HG02798 (cell line): ENCODE measurements around the gene LYST.
A peak's percentile ranks its signal among the peaks of the same experiment; 100 is the strongest.

Source experiments
- ATAC-seq: cut with Tn5 transposase; IDR thresholded peaks from one replicate; pipeline ENCODE4 v1.9.1; 2021; ENCODE audit warnings: mild to moderate bottlenecking; ENCODE audit not compliant: unreplicated experiment, poor library complexity

The LYST gene

GRCh38 chr1:235887676-235888075, 21.0 kb upstream of the LYST start:
- ATAC-seq = no peak

GRCh38 chr1:235885655-235886262, 19.1 kb upstream of the LYST start:
- no peak for ATAC-seq

- peak; percentile 24 for ATAC-seq
These were observed 16.7 kb upstream of the LYST start for GRCh38 chr1:235883261-235883927.

- no peak for ATAC-seq
These were observed 16.1 kb upstream of the LYST start for GRCh38 chr1:235882816-235883215.

- no peak for ATAC-seq
These were observed 15.4 kb upstream of the LYST start for GRCh38 chr1:235881930-235882700.

GRCh38 chr1:235878082-235878811, 11.5 kb upstream of the LYST start:
- no peak for ATAC-seq

- peak; percentile 26 for ATAC-seq
These were observed 9.7 kb upstream of the LYST start for GRCh38 chr1:235876402-235876841.

GRCh38 chr1:235875036-235875597, 8.4 kb upstream of the LYST start:
- no peak for ATAC-seq

- ATAC-seq = no peak
These were observed 7.6 kb upstream of the LYST start for GRCh38 chr1:235874261-235874660.

- ATAC-seq = no peak
These were observed 6.9 kb upstream of the LYST start for GRCh38 chr1:235873571-235873970.

- ATAC-seq = no peak
These were observed 6.3 kb upstream of the LYST start for GRCh38 chr1:235873045-235873444.

GRCh38 chr1:235872270-235872669, 5.6 kb upstream of the LYST start:
- ATAC-seq = no peak

- peak; percentile 8 for ATAC-seq
These were observed 1.3 kb upstream of the LYST start for GRCh38 chr1:235867903-235868469.

- ATAC-seq = peak; percentile 85
These were observed 473 bp upstream of the LYST start for GRCh38 chr1:235866913-235867845.

GRCh38 chr1:235865565-235866204, 1.0 kb downstream of the LYST start:
- peak; percentile 0 for ATAC-seq

- ATAC-seq = no peak
These were observed 1.7 kb downstream of the LYST start for GRCh38 chr1:235864931-235865525.

GRCh38 chr1:235864469-235864868, 2.2 kb downstream of the LYST start:
- ATAC-seq = no peak

GRCh38 chr1:235863699-235864093, 3.0 kb downstream of the LYST start:
- no peak for ATAC-seq
